Kidney epithelial cell (primary cell): Measurements from ENCODE around the gene ALAS2. TPM values are rescaled to one million over a fixed set of nuclear protein-coding genes. Genes with fewer than 3 reads are reported as not detected.
"Not testable (repeated sequence)": the region's sequence is repeated elsewhere in the genome, so short reads cannot be mapped to it uniquely, and the experiment has no call there.

Source experiments
- DNase-seq: peaks from one replicate; pipeline ENCODE4 v3.0.0-alpha.2; 2010; ENCODE audit warnings: low read depth
- H3K27me3 ChIP-seq: 2 replicates; pipeline ENCODE4 v1.6.0; 2011; ENCODE audit warnings: low read length; ENCODE audit not compliant: control insufficient read depth, insufficient read depth
- H3K36me3 ChIP-seq: 2 replicates; pipeline ENCODE4 v1.5.1; 2011; ENCODE audit warnings: low read length; ENCODE audit not compliant: control insufficient read depth, insufficient read depth
- H3K4me3 ChIP-seq: 2 replicates; pipeline ENCODE4 v1.5.1; 2011; ENCODE audit warnings: low read depth, mild to moderate bottlenecking, control low read depth, low read length
- total RNA-seq: library from RNA; depleted of rRNA; stranded (reverse); fragments of >200 nt; gene quantifications from 2 replicates; pipeline ENCODE4 v1.2.3, GENCODE V29; 2015
- TF ChIP-seq, protein P1 (sequence below): IDR thresholded peaks from 2 replicates; pipeline ENCODE4 v1.5.1; 2011; ENCODE audit warnings: mild to moderate bottlenecking, moderate library complexity, low read length, control low read depth, inconsistent platforms; ENCODE audit not compliant: insufficient read depth, poor library complexity, severe bottlenecking

ALAS2 gene, protein sequence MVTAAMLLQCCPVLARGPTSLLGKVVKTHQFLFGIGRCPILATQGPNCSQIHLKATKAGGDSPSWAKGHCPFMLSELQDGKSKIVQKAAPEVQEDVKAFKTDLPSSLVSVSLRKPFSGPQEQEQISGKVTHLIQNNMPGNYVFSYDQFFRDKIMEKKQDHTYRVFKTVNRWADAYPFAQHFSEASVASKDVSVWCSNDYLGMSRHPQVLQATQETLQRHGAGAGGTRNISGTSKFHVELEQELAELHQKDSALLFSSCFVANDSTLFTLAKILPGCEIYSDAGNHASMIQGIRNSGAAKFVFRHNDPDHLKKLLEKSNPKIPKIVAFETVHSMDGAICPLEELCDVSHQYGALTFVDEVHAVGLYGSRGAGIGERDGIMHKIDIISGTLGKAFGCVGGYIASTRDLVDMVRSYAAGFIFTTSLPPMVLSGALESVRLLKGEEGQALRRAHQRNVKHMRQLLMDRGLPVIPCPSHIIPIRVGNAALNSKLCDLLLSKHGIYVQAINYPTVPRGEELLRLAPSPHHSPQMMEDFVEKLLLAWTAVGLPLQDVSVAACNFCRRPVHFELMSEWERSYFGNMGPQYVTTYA
- total RNA-seq, result not detected in 2 replicates

DNA sequence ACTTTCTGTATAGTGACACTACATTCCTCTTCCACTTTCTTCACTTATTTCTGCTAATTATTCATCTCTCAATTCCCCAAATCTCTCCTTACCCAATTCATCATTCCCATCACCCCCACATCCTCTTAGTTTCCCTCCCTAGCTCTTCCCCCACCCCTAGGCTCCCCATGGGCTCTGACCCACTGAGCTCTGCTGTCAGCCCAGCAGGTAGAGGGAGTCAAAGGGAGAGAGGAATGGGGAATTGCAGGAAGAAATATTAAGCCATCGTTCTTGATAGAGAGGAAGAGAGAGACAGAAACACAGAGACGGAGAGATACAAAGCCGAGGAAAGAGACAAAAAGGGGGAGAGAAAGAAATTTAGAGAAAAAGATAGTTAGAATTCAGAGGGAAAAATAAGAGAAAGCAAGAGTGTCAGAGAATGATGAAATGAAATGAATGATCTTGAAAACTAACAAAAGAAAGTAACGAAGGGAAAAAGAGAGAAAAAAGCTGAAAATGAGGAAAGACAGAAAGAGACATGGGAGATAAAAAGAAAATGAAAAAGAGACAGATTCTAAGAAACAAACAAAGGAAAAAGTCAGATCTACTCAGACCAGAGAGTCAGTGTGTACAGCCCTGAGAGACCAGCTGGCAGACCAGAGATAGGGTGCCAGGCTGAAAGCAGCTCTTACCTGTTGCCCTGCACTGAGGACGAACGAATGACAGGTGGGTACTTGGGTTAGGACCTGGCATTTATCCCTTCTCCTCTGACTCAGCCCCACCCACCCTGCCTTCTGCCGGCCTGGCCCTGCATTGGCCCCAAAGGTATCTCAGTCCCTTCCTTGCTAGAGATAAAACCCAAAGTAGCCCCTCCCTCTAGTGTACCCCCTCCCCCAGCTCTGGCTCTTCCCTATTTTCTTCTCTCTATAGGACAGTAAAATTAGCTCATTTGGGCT, at the start of gene ALAS2:
Gene ALAS2, minus strand, starts transcription at position 707 of the 935 bp plus-strand sequence. CDS start 4,977 bp downstream, outside the sequence.
- H3K27me3 ChIP-seq, result no peaks in the 10 kb centered on the region
- TF ChIP-seq, protein P1, sequence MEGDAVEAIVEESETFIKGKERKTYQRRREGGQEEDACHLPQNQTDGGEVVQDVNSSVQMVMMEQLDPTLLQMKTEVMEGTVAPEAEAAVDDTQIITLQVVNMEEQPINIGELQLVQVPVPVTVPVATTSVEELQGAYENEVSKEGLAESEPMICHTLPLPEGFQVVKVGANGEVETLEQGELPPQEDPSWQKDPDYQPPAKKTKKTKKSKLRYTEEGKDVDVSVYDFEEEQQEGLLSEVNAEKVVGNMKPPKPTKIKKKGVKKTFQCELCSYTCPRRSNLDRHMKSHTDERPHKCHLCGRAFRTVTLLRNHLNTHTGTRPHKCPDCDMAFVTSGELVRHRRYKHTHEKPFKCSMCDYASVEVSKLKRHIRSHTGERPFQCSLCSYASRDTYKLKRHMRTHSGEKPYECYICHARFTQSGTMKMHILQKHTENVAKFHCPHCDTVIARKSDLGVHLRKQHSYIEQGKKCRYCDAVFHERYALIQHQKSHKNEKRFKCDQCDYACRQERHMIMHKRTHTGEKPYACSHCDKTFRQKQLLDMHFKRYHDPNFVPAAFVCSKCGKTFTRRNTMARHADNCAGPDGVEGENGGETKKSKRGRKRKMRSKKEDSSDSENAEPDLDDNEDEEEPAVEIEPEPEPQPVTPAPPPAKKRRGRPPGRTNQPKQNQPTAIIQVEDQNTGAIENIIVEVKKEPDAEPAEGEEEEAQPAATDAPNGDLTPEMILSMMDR, result no peak
- DNase-seq, result no peak

DNA sequence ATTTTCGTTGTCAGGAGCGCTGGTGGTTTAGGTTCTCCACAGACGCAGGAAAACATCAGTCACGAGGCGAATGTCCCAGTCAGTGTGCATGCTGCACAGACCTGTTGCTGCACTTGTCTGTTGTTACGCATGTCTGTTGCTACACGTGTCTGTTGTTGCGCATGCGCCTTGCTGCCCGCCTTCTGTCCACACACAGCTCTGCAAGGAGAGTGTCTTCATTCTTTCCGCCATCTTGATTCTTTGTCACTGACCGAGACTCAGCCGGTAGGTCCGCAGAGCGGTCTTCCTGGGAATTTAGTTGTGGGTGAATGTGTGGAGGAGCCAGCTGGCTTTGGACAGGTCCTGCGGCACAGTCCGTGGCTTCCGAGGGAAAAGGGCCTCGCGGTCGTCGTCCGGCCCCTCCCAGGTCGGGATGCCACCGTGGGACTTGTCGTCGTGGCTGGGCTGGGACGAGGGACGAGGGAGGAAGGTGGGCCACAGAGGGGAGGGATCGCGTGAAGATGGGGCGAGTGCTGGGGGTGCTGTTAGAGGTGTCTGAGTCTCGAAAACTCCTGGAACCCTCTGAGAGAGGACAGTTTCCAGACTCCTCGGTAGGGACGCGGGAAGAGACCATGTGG, 44.2 kb upstream of the ALAS2 start, which contains the start of gene PAGE2B:
Gene PAGE2B, plus strand, starts transcription at position 180 of the 617 bp plus-strand sequence. CDS start 1,012 bp downstream, outside the sequence.
- no peak for DNase-seq
- H3K27me3 ChIP-seq, result no peaks in the 10 kb centered on the region
- H3K4me3 ChIP-seq, result no peak within 1 kb of the TSS
- no peaks in the 10 kb centered on the region for H3K36me3 ChIP-seq
- TF ChIP-seq, protein P1, result no peak

More for the DNA sequence above, at the start of gene ALAS2:
- no peaks in the 10 kb centered on the region for H3K36me3 ChIP-seq
- no peak within 1 kb of the TSS for H3K4me3 ChIP-seq

DNA sequence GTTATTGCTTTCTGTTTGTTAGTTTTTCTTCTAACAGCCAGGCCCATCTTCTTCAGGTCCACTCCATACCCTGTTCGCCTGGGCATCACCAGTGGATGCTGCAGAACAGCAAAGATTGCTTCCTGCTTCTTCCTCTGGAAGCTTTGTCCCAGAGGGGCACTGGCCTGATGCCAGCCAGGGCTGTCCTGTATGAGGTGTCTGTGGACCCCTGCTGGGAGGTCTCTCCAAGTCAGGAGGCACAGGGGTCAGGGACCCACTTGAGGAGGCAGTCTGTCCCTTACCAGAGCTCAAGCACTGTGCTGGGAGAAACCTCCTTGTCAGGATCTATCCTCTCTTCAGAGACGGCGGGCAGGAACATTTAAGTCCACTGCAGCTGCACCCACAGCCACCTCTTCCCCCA, 41.5 kb upstream of the ALAS2 start:
- Histone ChIP-seq H3K36me3 (no peaks in the 10 kb centered on the region), H3K27me3 (no peaks in the 10 kb centered on the region), H3K4me3 (no peak overlapping the region)
- TF ChIP-seq, protein P1, result no peak
- no peak for DNase-seq

DNA sequence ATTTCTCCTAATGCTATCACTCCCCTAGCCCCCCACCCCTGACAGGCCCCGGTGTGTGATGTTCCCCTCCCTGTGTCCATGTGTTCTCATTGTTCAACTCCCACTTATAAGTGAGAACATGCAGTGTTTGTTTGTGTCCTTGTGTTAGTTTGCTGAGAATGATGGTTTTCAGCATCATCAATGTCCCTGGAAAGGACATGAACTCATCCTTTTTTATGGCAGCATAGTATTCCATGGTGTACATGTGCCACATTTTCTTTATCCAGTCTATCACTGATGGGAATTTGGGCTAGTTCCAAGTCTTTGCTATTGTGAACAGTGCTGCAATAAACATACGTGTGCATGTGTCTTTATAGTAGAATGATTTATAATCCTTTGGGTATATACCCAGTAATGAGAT, 36.4 kb upstream of the ALAS2 start:
- not testable (repeated sequence) for H3K36me3 ChIP-seq, H3K4me3 ChIP-seq, DNase-seq, H3K27me3 ChIP-seq

DNA sequence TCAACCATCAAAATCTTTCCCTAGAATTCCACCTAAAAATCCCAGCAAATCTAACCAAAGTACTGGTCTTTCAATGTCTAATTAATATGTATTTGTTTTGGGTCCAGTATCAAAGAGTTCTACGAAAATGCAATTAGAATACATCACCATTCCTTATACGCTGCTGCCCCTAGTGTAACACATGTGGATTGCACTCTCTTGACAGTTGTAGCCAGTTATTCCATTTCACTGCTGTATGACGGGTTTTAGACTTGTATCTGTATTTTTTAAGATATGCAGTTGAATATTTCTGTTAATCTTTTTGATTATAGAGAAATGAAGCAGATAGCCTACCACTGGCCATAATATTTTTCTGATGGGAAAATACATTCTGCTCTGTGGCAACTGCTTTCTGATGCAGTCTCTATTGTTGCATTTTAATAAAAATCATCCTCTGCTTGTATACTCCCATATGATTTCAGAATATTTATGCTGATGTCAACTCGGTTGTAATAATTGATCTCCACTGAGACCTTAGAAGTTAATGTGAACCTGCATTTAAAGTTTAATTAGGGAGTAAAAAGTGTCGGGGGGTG, 27.0 kb upstream of the ALAS2 start:
- no peak for DNase-seq
- Histone ChIP-seq H3K4me3 (no peak overlapping the region), H3K36me3 (no peaks in the 10 kb centered on the region), H3K27me3 (no peaks in the 10 kb centered on the region)
- TF ChIP-seq, protein P1, result peak; percentile 66
